NCI-H1694 (cell line): ENCODE data around the gene JAZF1.
A peak's percentile ranks its signal among the peaks of the same experiment; 100 is the strongest.

Experiments used
- DNase-seq: peaks from one replicate; lab custom pipeline; 2025; lab: John Stamatoyannopoulos, UW

Gene JAZF1

DNA sequence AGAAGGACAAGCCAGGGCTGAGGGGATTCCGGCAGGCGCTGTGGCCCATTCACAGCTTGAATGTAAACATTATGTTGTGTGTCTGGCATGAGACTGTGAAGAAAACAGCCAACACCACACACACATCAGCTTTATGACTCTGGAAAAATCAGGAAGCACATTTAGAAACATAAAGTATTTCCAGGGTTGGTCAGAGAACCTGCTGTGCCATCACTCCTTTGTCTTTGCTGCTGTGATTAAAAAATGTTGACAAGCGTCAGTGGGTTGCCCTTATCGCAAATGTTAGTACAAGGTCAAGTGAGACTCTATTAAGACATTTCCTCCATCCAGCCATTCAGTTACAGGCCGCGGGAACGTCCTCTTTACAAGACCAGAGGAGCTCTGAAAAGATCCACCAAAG lies 345.2 kb downstream of the JAZF1 start:
- DNase-seq = no peak

DNA sequence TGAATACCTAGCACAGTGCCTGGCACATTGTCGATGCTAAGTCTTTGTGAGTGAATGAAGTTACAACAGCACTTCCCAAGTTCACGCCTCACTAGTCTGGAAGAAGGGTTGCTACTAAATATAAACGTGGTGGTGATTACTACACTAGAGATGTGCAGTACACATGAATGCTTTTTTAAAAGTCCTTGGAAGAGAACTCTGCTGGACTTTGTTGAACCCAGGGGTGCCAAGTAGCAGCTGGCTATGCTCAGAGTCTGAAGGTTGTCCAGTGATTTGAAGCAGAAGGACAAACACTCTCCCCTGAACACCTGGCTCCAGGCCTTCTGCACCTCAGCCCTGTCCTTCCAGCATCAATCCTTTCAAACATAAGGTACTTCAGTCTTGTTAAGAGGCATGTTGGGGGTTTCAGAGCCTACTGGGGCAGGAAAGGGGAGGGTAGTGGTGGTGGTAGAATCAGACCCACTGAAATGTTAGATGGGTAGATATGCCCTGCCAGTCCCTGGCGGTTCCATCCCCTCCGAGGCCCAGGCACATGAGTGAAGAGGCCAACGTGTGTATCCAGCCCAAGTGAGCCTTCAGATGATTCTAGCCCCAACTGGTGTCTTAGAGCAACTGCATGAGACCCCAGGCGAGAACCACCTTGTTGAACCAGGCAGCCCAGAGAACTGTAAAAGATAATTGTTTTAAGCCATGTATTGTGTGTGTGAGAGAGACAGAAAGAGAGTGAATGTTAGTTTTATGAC lies 346.2 kb downstream of the JAZF1 start:
- no peak for DNase-seq

DNA sequence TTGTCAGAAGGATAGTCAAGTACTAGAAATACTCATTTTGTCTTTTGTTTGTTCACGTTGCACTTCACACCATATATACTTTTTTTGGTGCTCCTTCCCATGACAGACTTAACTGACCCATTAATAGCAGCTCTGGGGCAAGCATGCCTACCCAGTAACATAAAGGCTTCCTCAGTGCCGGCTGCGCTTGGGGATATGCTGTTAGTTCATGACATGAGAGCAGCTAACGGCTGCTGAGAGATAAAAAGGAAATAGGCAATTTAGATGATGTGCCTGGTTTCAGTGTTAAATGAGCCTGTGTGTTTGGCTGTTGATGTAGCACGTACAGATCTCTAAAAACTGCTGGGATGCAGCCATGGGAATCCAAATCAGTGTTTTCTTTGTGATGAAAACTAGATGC lies 354.2 kb downstream of the JAZF1 start:
- DNase-seq = no peak

GRCh38 chr7:27825891-27826290 lies 354.7 kb downstream of the JAZF1 start:
- DNase-seq = no peak

DNA sequence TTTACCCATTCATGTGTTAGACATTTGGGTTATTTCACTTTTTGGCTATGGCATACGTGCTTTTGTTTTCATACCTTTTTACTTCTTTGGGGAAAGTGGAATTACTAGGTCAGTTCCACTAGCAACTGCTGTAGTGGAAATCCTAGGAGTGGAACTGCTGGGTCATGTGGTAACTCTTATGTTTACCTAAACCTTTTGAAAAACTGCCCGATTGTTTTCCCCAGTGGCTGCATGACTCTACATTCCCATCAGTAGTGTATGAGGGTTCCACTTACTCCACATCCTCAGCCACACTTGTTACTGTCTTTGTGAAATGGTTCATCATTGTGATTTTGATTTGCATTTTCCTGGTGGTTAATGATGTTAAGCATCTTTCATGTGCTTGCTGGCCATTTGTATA lies 358.4 kb downstream of the JAZF1 start:
- DNase-seq = no peak

DNA sequence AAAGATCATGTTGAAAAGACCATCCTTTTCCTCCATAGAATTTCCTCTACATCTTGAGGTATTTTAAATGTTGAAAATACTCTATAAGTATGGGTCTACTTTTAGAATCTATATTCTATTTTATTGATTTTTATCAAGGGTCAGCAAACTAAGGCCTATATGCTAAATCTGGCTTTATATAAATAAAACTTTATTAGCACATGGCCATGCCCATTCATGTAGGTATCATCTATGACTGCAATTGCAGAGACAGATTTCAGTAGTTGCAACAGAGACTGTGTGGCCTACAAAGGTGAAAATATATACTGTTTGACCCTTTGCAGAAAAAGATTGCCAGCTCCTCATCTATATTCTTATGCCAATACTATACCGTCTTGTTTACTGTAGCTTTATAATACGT lies 367.9 kb downstream of the JAZF1 start:
- no peak for DNase-seq

GRCh38 chr7:27810186-27810585 lies 370.4 kb downstream of the JAZF1 start:
- no peak for DNase-seq

- DNase-seq = no peak
Measured at GRCh38 chr7:27808626-27809025, 372.0 kb downstream of the JAZF1 start.

DNA sequence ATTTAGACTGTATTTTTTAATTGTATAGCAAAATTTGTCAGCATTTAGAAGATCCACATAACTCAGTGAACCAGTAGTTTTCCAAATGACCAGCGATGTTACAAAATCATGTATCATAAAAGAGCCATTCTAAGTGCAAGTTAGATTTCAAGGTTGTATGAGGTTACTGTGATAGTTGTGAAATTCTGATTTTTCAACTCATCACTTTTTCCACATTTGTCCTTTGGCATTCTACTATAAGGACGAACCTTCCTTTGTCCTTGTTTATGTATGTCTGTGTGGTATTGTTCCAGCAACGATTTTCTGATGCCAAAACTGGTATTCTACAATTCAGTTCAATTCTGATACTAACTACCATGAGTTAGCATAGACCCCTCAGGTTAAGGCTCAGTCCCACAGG lies 376.5 kb downstream of the JAZF1 start:
- no peak for DNase-seq

DNA sequence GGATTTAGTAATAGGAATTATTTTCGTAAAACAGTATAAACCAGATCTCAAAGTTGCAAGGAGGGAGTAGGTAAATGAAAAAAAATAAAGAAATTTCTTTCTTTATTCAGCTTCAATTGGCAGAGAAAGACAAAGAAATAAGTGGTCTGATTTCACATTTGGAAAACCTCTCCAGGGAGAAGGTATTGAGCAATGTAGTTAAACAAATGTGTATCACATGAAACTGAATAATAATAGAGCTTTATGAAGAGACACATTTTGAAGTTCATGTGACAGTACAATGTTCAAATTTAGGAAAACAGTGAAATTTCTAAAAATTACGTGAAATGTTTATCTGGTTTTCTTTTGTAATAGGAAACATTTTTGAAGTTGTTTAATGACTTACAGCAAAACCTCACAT lies 377.6 kb downstream of the JAZF1 start:
- no peak for DNase-seq

- no peak for DNase-seq
Measured at GRCh38 chr7:27799212-27799611, 381.4 kb downstream of the JAZF1 start.

DNA sequence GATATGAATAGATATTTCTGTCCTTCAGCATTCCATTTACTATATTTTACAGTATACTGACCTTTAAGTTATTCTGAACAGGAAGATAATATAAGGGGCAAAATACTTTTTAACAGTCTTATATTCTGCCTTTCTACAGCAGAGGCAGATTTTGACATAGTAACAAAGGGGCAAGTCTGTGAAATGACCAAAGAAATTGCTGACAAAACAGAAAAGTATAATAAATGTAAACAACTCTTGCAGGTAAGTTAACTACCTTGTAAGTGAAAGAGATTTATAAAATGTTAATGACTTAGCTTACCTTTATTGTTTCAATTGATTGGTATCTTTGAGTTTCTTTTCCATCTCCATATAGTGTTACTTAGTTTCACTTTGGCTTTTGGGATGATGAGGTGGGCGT lies 384.6 kb downstream of the JAZF1 start:
- DNase-seq = no peak

DNA sequence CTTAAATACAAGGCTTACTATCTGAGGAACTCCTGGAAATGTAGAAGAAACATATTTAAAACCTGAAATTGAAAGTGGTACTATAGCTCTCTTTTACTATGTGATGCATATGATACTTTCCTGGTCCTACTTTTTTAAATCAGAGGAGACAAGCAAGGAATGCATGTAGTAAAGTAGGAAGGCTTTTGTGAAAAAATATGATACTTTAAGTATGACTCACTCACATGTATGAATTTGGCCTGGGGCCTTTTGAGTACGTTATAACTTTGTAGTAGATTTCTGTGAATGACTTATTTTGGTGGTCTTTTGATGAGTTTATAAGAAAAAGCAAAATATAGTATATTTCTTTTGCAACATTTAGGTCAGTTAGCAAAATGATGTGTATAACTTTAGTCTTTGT lies 386.8 kb downstream of the JAZF1 start:
- no peak for DNase-seq

- DNase-seq = no peak
Measured at GRCh38 chr7:27788437-27788836, 392.2 kb downstream of the JAZF1 start.

GRCh38 chr7:27784399-27785053 lies 396.1 kb downstream of the JAZF1 start:
- peak; percentile 17 for DNase-seq

DNA sequence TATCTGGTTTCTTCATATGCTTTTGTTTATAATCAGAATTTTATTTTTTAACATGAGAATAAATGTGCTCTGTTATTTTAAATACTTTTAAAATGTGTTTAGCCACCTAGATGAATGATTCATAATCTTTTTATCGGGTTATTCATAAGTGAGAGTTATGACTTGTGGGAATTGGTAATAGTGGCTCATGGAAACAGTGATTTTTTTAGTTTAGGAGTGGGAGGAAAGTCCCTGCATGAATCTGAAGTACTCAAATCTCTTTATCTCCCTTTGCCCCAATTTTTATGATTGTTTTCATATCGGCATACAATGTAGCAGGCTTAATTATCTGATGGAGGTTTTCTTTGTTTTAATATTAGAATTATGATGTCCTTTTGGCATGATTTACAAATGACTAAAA lies 397.7 kb downstream of the JAZF1 start:
- no peak for DNase-seq

DNA sequence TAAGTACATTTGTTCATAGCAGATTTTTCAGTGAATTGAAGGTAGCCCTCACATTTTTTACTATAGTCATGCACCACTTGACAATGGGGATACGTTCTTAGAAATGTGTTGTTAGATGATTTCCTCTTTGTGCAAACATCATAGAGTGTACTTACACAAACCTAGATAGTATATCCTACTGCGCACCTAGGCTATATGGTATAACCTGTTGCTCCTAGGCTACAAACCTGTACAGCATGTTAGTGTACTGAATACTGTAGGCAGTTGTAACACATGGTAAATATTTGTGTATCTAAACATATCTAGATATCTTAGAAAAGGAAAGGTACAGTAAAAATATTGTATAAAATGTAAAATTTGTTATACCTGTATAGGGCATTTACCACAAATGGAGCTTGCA lies 399.4 kb downstream of the JAZF1 start:
- DNase-seq = no peak
